Stimulated activated naive CD8-positive, alpha-beta T cell treated with anti-CD3 and anti-CD28 coated beads, Interleukin-15, Interleukin-2, amounts not matched to agents 100 ng/mL and 50 ng/mL, for 24 hours (primary cell): ENCODE data around the gene SNX1.

Source experiments
- H3K27ac Mint-ChIP-seq: one replicate; pipeline ENCODE4 v1.8.0; 2021; ENCODE audit warnings: mild to moderate bottlenecking, mixed read lengths
- H3K27me3 Mint-ChIP-seq: one replicate; pipeline ENCODE4 v1.8.0; 2021; ENCODE audit warnings: mixed read lengths
- H3K36me3 Mint-ChIP-seq: one replicate; pipeline ENCODE4 v1.8.0; 2021; ENCODE audit warnings: low read depth, mixed read lengths
- H3K4me1 Mint-ChIP-seq: one replicate; pipeline ENCODE4 v1.8.0; 2021; ENCODE audit warnings: low read depth, mixed read lengths
- H3K4me3 Mint-ChIP-seq: one replicate; pipeline ENCODE4 v1.8.0; 2021; ENCODE audit warnings: mild to moderate bottlenecking, mixed read lengths
- H3K9me3 Mint-ChIP-seq: one replicate; pipeline ENCODE4 v1.8.0; 2021; ENCODE audit warnings: mixed read lengths

SNX1 gene

GRCh38 chr15:64185146-64185911 lies 89.5 kb downstream of the SNX1 start:
- H3K4me1 Mint-ChIP-seq, result peaks cover 14% of the 10 kb centered on the region
- no peaks in the 10 kb centered on the region for H3K9me3 Mint-ChIP-seq
- no peak overlapping the region for H3K27ac Mint-ChIP-seq
- H3K27me3 Mint-ChIP-seq, result no peaks in the 10 kb centered on the region
- no peak overlapping the region for H3K4me3 Mint-ChIP-seq
- H3K36me3 Mint-ChIP-seq, result peaks cover 31% of the 10 kb centered on the region

GRCh38 chr15:64187396-64188191 lies 91.8 kb downstream of the SNX1 start:
- Mint-ChIP-seq H3K9me3 (no peaks in the 10 kb centered on the region), H3K4me1 (peaks cover 14% of the 10 kb centered on the region), H3K4me3 (no peak overlapping the region), H3K27ac (peak overlapping the region; percentile 10), H3K36me3 (peaks cover 27% of the 10 kb centered on the region), H3K27me3 (no peaks in the 10 kb centered on the region)
